H1 (cell line): ENCODE measurements around the gene SF3B2. TPM values are rescaled to one million over a fixed set of nuclear protein-coding genes. Genes with fewer than 3 reads are reported as not detected.

Experiments used
- ASH2L ChIP-seq: fragments of 200-600, 300-600 bp; sonication (generic); IDR thresholded peaks from one replicate; pipeline ENCODE4 v1.7.1; 2017; ENCODE audit warnings: low read length
- CBX5 ChIP-seq: fragments of 300-800, 300-1000 bp; sonication (generic); IDR thresholded peaks from 2 replicates; pipeline ENCODE4 v1.7.1; 2016; ENCODE audit warnings: antibody characterized with exemption, low read length, low read depth
- CBX8 ChIP-seq: fragments of 300-800, 300-1000 bp; sonication (generic); IDR thresholded peaks from 2 replicates; pipeline ENCODE4 v1.7.1; 2016; ENCODE audit warnings: low read depth, low read length, borderline replicate concordance
- CEBPB ChIP-seq: IDR thresholded peaks from 2 replicates; pipeline ENCODE4 v1.6.1; 2012; ENCODE audit warnings: low read depth, low read length
- CHD1 ChIP-seq: IDR thresholded peaks from 2 replicates; pipeline ENCODE4 v1.6.1; 2012; ENCODE audit warnings: low read depth, low read length, improper control_type of control experiment
- CREB1 ChIP-seq: IDR thresholded peaks from 2 replicates; pipeline ENCODE4 v1.6.1; 2012; ENCODE audit warnings: inconsistent platforms
- EGR1 ChIP-seq: IDR thresholded peaks from 2 replicates; pipeline ENCODE4 v1.6.1; 2011; ENCODE audit warnings: low read depth, low read length, borderline replicate concordance
- EZH2 ChIP-seq: fragments of 200-600 bp; sonication (generic); IDR thresholded peaks from 2 replicates; pipeline ENCODE4 v1.7.1; 2012; ENCODE audit warnings: low read depth, mild to moderate bottlenecking, moderate library complexity, low read length, inconsistent platforms; ENCODE audit not compliant: severe bottlenecking
- JUND ChIP-seq: IDR thresholded peaks from 2 replicates; pipeline ENCODE4 v1.6.1; 2011; ENCODE audit warnings: mild to moderate bottlenecking, improper control_type of control experiment, low read length
- KDM1A ChIP-seq: fragments of 200-600, 300-600 bp; sonication (generic); IDR thresholded peaks from 2 replicates; pipeline ENCODE4 v1.7.1; 2016; ENCODE audit warnings: mild to moderate bottlenecking, low read length, borderline replicate concordance
- NANOG ChIP-seq: IDR thresholded peaks from 2 replicates; pipeline ENCODE4 v1.6.1; 2011; ENCODE audit warnings: low read length, low read depth, mild to moderate bottlenecking, inconsistent platforms; ENCODE audit not compliant: insufficient read depth, poor library complexity, severe bottlenecking
- PHF8 ChIP-seq: fragments of 200-600 bp; sonication (generic); conservative IDR thresholded peaks from 2 replicates; pipeline ENCODE4 v1.7.1; 2012; ENCODE audit warnings: low read depth, mild to moderate bottlenecking, inconsistent platforms, low read length, moderate library complexity
- RAD21 ChIP-seq, 2 experiments: IDR thresholded peaks in 1 of 2; conservative IDR thresholded peaks in 1 of 2; 2 replicates each; pipeline ENCODE4 v1.6.1; 2011; ENCODE audit warnings: low read depth in 2 of 2, low read length in 2 of 2, improper control_type of control experiment in 1 of 2, inconsistent platforms in 1 of 2, mild to moderate bottlenecking in 1 of 2, moderate library complexity in 1 of 2
- SP2 ChIP-seq: IDR thresholded peaks from 2 replicates; pipeline ENCODE4 v1.6.1; 2012; ENCODE audit warnings: mild to moderate bottlenecking, low read length, inconsistent platforms
- TAF7 ChIP-seq: optimal IDR thresholded peaks from 2 replicates; pipeline ENCODE3; 2011; ENCODE audit warnings: low read depth, mild to moderate bottlenecking, inconsistent platforms, low read length, moderate library complexity, borderline replicate concordance
- TBP ChIP-seq: IDR thresholded peaks from 2 replicates; pipeline ENCODE4 v1.6.1; 2011; ENCODE audit warnings: low read depth, low read length, improper control_type of control experiment
- TCF12 ChIP-seq: IDR thresholded peaks from 2 replicates; pipeline ENCODE4 v1.6.1; 2011; ENCODE audit warnings: low read depth, mild to moderate bottlenecking, low read length
- TEAD4 ChIP-seq: IDR thresholded peaks from 2 replicates; pipeline ENCODE4 v1.6.1; 2012; ENCODE audit warnings: low read depth, low read length, inconsistent platforms, mixed read lengths
- polyA plus RNA-seq, 7 experiments: library from polyadenylated mRNA; depleted of rRNA in 3 of 7; stranded (reverse) in 5 of 7; unstranded in 2 of 7; fragments of >200 nt in 5 of 7; fragments of 200-250 nt in 2 of 7; gene quantifications; 1 replicate in 5 of 7; 2 replicates in 1 of 7; 4 replicates in 1 of 7; pipeline versions ENCODE4 v1.2.1 to v1.2.3, GENCODE V29; 2011 to 2013; ENCODE audit warnings: missing spikeins in 2 of 7, mixed read lengths in 2 of 7
- total RNA-seq: library from RNA; stranded (reverse); fragmentation: NEBNext Ultra II Directional; extraction: Animal tissue kit (Norgen Biotek cat#: 25700); gene quantifications from 2 replicates; pipeline ENCODE4 v1.2.1, GENCODE V29; 2021
- TF ChIP-seq, protein P1 (sequence below): IDR thresholded peaks from 2 replicates; pipeline ENCODE4 v1.6.1; 2011; ENCODE audit warnings: low read length, improper control_type of control experiment
- TF ChIP-seq, protein P2 (sequence below): IDR thresholded peaks from 2 replicates; pipeline ENCODE4 v1.6.1; 2012; ENCODE audit warnings: low read length, inconsistent platforms

The SF3B2 gene
- total and polyA plus RNA-seq, 2 of the 8 experiments (the other 6 are each of a cell fraction or from before 2014, with no cell fraction given), result 182 to 237 TPM

- TF ChIP-seq, protein P1, sequence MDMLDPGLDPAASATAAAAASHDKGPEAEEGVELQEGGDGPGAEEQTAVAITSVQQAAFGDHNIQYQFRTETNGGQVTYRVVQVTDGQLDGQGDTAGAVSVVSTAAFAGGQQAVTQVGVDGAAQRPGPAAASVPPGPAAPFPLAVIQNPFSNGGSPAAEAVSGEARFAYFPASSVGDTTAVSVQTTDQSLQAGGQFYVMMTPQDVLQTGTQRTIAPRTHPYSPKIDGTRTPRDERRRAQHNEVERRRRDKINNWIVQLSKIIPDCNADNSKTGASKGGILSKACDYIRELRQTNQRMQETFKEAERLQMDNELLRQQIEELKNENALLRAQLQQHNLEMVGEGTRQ, result peak; percentile 28; the same call in 1 of the 2 replicates
- TF ChIP-seq EGR1 (no peak), TEAD4 (0 out of 2 replicates have a peak, but pooled peaks have one; percentile 16), TCF12 (no peak), CREB1 (peak; percentile 62), ASH2L (no peak), CHD1 (no peak), NANOG (no peak), KDM1A (no peak), TAF7 (no peak), CBX8 (no peak), TBP (peak; percentile 73; the same call in 1 of the 2 replicates), RAD21 (IDR thresholded peaks at IDR 0.05 in 1 of 2, conservative IDR thresholded peaks at IDR 0.05 in 1 of 2; ENCODE audit: low read depth in 2 of 2, low read length in 2 of 2) (peak; percentile 70 to 82), CEBPB (no peak), JUND (0 out of 2 replicates have a peak, but pooled peaks have one; percentile 30), SP2 (no peak), EZH2 (no peak), PHF8 (no peak), CBX5 (no peak)
- TF ChIP-seq, protein P2, sequence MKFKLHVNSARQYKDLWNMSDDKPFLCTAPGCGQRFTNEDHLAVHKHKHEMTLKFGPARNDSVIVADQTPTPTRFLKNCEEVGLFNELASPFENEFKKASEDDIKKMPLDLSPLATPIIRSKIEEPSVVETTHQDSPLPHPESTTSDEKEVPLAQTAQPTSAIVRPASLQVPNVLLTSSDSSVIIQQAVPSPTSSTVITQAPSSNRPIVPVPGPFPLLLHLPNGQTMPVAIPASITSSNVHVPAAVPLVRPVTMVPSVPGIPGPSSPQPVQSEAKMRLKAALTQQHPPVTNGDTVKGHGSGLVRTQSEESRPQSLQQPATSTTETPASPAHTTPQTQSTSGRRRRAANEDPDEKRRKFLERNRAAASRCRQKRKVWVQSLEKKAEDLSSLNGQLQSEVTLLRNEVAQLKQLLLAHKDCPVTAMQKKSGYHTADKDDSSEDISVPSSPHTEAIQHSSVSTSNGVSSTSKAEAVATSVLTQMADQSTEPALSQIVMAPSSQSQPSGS, result no peak
These were observed 29.6 kb upstream of the SF3B2 start (continued) for GRCh38 chr11:66022401-66023185.
